HG03064 (cell line): ENCODE results near the gene GET4.
"Not testable (repeated sequence)": the region's sequence is repeated elsewhere in the genome, so short reads cannot be mapped to it uniquely, and the experiment has no call there.

Source experiments
- ATAC-seq: cut with Tn5 transposase; IDR thresholded peaks from one replicate; pipeline ENCODE4 v1.9.1; 2021; ENCODE audit warnings: low read depth; ENCODE audit not compliant: unreplicated experiment

GET4 gene

DNA sequence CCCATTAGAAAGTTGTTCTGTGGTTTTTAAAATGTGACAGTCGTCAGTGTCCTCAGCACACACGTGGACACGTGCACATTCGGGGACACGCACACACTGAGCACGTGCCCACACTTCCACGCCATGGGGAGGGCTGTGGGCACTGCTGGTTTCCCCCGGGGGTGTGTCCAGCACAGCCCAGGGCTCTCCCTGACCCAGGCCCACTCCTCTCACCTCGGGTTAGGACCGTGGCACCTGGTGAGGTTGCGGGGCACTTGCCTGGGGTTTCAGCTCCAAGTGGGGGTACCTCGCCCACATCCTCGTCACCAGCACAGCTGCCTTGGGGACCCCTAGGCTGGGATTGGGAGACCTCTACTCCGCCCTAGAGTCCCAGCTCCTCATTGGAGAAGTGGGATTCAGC, 20.7 kb downstream of the GET4 start:
- ATAC-seq, result no peak

DNA sequence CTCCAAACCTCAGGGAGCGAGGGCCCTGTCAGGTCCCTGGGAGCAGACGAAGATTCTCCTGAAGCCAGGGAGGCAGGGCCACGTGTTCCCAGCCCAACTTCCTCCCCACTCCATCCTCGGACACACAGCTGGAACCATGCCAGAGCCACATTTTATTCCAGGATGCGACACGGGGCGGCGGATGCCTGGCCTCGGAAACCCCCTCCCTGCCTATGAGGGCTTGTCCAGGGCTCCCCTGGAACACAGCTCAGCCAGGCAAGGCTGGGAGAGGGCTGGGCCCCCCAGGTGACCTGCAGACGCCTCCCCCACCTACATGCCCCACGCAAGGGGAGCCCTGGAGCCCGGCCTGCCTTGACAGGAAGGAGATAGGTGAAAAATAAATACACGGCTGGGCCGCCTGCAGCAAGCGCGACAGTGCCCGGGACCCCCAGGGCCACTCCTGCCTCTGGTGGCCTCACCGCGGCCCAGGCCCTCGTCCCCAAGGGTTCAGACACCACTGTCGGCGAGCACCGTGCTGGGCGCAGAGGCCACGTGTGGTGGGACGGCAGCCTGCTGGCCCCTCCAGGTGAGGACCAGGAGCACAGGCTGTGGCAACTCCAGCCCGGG, 21.5 kb downstream of the GET4 start:
- no peak for ATAC-seq

DNA sequence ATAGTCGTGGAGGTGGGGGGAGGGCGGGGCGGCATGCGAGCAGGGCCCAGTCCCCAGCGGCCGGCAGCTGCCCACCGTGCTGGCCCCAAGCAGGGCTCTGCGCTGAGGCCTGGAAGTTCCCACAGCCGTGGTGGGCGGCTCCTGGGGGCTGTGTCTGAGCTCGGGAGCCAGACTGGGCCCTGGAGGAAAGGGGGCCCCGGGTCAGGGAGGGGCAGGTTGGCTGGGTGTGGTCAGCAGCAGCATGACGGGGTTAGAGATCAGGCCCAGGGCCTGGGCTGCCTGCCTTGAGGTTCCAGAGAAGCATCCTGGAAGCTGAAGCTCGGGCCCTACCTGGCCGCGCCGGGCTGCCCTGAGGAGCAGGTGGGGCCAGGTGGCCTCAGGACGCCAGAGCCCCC, 22.1 kb downstream of the GET4 start:
- ATAC-seq, result no peak

DNA sequence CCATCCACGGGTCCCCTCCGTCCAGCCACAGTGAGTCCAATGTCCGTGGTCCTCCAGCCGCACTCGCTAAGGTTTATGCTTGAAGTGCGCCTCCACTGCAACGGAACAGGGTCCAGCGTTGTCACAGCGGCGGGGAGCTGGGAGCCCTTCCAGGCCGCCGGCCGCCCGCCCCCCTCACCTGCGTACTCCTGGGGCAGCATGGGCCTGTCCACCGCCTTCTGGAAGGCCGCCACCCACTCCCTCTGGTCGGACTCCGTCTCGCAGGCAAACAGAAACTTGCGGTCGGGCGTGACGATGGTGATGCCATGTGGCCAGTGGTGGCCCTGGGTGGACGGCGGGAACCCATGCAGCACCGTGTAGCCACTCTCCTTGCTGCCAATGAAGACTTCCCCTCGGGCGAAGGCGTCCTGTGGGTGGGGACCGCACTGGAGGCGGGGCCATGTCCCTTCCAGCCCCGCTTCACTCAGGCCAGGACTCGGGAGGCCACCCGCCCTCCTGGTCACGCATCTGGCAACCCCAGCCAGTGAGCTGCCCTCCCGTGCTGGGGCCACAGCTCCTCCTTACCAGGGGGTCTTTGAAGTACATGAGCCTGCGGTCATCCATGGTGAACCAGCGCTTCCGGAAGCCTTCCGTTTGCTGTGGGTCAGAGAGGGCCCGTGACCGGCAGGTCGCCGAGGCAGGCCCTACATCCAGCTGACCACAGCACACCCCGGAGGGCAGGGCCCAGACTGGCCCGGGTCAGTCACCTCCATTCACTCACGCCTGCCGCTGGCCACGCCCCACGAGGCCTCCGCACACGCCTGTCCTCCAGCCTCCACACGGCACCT, 22.7 kb downstream of the GET4 start:
- ATAC-seq, result no peak

DNA sequence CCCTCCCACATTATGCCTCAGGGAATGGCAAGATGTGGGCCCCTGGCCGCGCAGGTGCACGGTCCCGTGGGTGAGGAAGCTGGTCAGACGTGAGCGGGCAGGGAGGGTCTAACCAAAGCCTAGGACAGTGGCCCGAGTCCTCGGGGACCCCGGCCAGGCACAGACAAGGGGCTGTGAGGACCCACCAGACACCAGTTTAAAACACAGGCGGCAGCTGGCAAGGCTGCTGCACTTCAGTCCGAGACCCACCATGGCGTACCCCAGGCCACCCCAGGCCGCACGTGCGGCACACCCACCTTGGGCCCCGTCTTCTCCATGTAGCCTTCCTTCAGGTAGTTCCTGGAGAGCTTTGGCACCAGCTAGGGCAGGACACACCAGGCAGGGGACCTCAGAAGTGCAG, 23.5 kb downstream of the GET4 start:
- no peak for ATAC-seq

DNA sequence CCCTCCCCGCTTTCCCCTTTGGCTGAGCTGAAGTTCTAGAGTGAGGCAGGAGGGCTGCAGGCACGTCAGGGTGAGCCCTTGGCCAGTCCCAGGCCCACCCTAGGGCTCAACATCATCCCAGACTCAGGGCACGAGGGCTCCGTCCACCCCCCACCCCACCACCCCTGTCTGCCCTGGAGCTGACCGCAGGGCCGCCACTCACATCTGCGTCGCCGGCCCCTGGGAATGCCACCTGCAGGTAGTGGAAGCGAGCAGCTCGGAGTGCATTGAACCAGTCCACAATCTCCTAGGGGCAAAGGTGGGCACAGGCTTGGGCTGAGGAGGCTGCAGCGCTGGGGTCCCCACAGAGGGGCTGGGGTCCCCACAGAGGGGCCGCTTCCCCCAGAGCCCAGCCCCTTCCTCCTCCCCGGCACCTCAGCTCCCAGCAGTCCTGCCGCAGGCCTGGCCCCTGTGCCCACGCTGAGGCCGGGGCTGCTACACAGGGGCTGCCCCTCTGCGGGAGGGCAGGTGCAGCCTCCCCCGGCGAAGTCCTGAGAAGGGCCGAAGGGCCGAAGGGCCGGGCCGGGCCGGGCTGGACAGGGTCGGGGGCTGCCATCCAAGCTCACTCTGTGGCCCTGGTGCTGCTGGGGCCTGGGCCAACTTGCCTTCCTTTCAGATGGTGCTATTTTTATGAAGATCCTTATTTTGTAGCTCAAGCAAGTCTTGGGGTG, 24.1 kb downstream of the GET4 start:
- ATAC-seq, result no peak

DNA sequence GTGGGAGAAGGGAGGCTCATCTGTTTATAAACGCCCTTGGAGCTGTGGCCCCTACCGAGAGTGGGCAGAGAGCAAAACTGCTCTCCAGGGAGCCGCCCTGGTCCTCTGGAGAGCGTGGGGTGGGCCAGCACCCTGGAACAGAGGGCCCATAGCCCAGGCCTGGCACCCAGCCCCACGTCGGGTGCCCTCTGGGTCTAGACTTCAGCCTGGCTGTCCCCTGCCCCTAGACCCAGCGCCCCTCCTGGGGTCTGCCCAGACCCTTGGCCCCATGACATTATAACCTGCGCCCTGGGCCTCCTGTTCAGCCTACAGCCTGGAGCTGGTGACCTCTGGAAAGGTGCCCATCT, 24.7 kb downstream of the GET4 start:
- no peak for ATAC-seq

DNA sequence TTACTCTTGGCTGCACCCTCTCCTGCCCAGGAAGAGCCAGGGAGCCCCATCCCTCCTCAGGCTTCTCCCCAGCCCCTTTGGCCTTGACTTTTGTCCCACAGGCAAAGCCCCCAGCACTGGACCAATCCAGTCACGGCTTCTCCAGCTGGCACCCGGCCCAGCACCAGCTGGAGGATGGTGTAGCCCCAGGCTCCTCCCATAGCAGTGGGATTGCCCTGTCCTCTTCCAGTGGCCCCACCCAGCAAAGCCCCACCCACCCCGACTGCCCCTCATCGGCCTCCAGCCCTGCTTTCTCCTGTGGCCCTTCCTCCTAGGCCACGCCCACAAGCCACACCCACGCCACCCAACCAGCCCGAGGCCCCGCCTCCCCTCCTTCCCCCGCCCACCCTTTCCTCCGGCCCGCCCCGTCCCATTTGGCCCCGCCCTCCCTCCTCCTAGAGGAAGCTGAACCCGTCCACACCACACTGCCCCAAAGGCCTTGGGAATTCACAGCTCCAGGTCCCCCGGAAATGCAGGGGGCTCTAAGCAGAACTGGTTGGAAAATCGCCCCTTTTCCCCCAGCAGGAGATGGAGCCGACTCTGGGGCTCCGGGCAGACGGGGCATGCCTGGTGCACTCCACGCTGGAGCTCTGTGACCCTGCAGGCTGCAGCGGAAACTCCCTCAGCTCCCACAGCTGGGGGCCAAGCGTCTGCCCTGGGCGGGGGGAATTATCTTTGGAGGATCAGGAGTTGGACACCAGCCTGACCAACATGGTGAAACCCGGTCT, 25.2 kb downstream of the GET4 start:
- no peak for ATAC-seq

DNA sequence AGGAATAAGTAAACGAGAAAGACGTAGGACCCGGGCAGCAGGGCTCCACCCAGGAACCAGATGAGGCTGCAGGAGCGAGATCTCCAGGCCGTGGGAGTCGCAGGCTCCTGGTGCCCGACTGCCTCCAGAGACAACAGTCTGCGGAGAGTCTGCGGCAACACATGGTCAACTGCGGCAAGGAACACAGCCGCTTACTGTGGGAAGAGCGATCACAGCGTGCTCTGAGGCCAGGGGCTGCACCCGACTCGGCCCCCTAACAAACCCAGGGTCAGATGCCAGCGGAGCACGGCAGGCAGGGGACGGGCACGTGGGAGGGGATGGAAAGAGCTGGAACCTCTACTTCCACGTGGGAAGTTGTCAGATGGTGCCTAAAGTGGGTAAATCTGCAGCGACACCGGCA, 26.6 kb downstream of the GET4 start:
- ATAC-seq, result no peak

DNA sequence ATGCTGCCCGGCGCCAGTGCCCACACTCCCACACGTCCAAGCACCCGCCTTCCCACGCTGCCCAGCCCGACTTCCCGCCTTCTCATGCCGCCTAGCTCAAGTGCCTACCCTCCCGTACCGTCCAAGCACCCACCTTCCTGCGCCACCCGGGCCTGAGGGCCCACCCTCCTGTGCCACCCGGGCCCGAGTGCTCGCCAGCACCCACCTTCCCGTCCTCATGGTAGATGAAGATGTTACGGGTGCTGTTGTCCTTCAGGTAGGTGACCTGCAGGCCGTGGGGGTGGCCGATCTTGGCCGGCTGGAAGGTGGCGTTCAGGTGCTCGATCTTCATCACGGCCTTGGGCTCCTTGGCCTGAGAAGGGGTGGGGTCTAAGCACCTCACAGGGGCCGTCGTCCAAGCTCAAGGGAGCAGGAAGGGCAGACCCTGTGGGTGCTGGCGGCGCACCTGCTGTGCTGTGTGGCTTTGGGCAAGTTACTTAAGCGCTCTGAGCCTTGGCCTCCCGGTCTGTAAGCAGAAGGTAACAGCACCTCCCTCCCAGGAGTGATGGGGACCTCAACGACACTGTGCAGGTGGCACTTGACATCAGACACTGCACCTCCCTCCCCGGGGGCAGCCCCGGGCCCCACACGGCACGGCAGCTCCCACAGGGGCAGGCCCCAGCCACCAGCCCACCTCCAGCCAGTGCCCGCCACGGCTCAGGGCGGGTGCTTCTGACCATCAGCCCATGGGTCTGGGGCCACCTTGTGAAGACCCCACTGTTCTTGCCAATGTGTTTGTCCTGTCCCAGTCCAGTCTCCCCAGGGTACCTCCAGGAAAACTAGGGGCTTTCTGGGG, 27.8 kb downstream of the GET4 start:
- ATAC-seq, result no peak

DNA sequence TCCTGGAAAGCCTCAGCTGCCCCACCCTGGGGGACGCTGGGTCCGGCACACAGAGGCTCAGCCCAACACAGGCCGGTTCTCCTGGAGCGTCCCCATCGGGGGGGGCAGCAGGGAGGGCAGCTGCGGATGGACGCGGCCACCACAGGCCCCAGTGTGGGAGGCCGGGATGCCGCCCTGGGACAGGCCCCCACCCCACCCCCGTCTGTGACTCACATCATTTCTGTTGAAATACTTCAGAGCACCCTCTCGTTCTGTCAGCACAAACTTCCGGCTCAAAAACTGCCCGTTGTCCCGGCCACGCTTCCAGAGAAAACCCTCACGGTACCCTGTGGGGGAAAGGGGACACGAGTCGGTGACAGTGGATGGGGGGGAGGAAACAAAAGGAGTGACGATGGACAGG, 28.5 kb downstream of the GET4 start:
- ATAC-seq, result no peak

DNA sequence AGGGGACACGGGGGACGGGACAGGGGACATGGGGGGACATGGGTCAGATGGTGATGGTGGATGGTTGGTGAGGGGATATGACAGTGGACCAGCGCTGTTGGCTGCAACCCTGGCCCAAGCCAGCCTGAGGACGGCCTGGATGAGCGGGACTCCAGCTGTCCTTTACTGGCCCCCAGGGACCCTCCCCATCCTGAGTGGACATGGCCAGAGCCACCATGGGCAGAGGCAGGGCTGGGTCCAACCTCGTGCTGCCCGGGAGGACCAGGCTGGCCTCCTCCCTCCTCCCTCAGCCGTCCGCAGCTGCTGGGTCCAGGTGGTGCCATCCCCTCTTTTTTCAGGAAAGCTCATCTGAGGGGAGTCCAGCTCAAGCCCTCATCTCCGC, 30.4 kb downstream of the GET4 start:
- ATAC-seq, result no peak

DNA sequence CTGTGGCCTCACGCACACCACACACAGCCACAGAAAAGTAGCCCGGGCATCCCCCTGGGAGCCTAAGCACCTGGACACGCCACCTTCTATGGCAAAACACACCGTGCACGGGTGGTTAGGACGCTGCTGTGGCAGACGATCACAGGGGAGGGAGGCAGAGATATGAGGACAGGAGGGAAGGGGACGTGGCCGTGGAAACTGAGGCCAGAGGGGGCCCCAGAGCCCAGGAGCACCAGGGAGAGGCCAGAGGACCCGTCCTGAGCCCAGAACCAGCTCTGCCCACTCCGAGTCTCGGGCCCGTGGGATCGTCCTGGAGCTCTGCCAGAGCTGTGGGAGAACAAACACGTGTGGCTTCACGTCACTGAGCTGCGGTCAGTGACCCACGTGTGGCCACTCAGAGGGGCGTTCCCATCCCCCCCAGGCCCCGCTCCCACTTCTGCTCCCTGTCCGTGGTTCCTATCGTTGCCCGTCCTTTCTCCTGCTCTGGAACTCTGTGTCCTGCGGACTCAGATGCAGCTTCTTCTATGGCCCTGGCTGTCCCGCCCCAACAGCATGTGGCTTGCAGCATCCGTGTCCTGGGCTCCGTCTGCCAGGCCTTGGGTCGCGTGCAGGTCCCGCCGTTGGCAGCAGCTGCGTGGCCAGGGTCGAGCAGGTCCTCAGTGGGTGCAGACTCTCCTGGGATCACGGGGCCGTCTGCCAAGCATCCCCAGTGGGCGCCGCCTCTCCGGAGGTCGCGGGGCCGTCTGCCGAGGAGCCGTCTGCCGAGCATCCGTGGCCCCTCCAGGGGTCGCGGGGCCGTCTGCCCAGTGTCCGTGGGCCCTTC, 31.0 kb downstream of the GET4 start:
- ATAC-seq, result no peak

DNA sequence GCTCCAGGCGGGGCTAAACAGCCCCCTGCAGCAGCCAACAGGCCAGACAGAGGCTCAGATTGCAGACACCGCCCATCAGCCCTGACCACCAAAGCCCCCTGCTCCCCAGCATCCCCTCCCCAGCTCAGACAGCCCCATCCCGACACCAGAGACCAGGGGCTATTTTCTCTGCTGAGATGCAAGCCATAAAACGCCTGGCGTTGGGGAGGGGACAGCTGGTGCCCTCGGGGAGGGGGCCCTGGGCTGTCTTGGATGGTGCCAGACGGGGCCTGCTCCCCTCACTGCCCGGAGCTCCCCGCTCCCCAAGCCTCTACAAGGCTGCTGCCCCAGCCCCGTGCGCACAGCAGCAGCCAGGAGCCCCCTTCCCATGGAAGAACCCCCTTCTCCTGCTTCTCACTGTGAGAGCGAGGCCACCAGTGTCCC, 31.8 kb downstream of the GET4 start:
- ATAC-seq, result no peak

DNA sequence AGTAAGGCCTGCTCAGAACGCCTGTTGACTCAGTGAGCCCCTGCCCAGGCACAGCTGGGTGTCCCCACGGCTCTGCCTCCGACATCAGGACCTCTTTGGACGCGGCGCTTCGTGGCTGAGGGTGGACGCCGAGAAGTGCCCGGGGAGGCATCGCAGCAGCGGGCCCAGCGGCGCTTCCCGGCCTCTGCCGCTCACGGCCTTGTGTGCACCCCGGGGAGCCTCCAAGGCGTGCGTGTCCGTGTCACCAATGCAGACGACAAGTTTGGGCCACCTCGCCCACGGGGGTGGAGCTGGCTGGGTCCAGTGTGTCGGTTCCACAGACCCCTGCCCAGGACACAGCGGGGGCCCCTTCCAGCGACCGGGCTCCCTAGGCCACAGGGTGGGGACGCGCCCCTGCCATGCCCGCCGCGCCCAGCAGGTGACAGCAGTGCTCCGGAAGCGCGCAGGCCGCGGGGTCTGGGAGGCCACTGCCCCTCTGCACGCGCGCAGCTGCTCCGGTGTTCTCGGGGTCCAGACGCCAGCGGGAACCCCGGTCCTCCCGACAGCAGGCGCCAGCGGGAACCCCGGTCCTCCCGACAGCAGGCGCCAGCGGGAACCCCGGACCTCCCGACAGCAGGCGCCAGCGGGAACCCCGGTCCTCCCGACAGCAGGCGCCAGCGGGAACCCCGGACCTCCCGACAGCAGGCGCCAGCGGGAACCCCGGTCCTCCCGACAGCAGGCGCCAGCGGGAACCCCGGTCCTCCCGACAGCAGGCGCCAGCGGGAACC, 32.4 kb downstream of the GET4 start:
- ATAC-seq, result not testable (repeated sequence)

DNA sequence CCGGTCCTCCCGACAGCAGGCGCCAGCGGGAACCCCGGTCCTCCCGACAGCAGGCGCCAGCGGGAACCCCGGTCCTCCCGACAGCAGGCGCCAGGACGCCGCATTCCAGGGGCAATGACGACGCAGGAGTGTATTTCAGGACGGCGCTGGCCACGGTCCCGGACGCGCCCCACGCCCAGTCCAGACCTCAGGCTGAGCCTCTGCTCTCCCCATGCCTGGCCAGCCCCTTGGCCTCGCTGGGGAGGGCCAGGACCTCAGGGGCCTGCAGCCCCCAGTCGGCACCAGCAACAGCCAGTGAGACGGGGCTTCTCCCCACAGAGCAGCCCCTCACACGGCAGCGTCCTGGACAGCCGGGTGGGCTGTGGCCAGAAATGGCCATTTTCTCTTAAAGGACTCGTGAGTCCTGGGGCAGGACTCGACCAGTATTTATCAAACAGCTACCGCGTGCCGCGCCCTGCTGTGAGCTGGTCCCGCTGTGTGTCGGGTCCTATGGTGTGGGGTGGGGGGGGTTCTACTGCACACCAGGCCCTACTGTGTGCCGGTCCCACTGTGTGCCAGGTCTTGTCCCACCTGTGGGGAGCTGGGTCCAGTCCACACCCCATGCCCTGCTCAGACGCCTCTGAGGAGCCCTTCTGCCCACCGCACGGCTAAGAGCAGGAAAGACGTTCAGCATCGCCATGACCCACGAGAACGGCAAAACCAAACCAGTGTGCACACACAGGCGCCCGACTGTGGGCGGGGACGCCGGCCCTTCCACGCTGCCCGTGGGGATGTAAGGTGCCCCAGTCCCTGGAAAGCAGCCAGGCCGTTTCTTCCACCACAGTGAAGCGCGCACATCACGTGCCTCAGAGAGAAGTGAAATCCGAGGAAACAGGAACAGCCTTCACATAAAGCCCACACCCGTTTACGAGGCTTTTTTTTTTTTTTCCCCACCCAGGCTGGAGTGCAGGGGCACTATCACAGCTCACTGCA, 33.3 kb downstream of the GET4 start:
- no peak for ATAC-seq

DNA sequence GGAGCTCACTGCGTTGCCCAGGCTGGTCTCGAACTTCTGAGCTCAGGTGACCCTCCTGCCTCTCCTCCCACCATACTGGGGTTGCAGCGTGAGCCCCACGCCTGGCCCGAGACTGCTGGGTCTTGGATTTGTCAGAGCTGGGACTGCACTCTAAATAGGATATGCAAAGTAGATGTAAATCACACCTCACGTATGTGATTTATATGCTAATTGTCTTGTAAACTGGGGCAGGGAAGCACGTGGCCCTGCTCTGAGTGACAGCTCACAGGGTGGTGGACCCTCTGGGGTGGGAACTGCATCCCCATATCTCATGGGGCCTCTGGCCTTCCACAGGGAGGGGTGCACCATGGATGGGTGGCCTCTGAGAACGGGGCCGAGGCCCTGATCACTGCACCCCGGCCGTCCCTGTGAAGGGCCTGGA, 34.1 kb downstream of the GET4 start:
- no peak for ATAC-seq
